Measurements from ENCODE around the gene SMAP2. TPM values are rescaled to one million over a fixed set of nuclear protein-coding genes. Genes with fewer than 3 reads are reported as not detected.

SMAP2 gene
- polyA plus RNA-seq, 1 donor = 15.1 TPM

DNA sequence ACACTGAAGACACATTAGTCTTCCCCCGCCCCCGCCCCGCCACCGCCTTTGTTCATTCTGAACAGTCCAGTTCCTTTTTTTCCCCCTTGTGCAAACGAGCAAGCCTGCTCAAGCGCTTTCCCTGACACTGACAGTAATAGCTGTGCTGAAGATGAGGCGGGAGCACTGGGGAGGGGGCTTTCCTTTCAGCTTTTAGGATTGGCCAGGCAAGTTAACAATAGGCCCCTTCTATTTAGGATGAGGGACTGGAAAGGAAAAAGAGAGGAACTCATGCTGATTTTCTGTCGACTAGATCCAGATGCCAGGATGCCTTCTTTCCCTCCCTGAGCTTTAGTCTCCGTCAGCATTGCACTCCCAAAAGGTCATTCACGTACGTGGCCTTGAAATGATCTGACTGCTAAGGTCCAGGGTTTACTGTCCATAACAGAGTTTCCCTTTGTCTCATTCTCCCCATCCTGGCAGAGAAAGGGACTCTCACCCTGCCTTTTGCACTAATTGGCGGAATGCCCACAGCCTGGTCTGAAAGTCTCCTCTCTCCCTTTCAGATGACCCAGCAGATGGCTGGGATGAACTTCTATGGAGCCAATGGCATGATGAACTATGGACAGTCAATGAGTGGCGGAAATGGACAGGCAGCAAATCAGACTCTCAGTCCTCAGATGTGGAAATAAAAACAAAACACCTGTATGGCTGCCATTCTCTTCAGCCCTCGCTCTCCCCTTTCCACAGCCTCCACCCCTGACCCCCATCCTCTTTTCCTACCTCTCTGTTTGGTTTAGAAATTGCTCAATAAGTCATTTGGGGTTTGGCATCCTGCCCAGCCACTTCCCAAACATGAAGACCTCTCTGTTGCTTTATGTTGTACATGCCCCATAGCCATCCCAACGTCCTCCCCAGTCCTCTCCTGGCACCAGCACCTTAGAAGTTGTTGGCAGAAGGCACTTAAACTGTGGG, 48.2 kb downstream of the SMAP2 start:
- DNase-seq (ENCODE audit: low read depth) = no peak

DNA sequence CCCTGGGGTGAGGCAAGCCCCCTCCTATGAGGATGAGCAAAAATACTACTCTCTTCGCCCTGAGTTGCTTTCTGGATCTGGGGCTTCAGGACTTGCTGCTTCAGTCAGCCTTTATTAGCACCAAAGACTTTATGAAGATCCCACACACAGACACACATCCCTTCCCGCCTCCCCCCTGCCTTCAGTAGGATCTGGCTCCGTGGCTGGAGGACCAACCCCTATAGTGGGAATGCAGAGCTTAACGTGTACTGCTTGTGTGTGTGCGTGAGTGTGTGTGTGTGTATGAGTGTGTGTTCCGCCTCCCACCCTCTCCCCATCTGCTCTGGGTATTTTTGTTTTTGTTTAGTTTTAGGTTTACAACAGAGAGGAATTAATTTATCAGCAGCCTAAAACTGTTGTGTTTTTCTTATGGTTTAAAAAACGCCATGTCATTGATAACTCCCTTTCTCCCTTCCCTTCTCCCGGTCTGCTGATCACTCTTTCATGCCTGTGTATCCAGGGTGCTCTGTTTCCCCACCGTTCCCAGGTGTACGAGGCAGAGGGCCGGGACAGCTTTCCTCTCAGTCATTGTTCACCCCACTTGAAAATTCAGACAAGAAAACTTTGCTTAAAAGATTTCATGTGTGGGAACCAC, 49.2 kb downstream of the SMAP2 start:
- DNase-seq (ENCODE audit: low read depth) = no peak

DNA sequence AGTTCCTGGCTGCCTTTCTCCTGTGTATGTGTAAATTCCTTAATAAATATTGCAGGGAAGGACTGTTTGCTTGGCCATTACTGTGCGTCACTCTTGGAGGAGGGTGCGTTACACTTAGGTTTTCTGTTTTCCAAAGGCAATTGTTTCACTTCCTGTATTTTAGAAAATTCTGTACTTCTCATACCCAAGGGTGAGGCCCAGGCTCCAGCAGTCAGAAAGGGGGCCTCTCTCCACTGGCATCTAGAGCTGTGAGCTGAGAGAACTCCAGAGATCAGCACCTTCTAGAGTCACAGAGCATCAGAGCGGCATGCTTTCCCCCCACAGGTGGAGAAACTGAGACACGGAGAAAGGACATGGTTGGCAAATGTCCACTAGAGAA, 49.7 kb downstream of the SMAP2 start:
- DNase-seq (ENCODE audit: low read depth) = no peak

DNA sequence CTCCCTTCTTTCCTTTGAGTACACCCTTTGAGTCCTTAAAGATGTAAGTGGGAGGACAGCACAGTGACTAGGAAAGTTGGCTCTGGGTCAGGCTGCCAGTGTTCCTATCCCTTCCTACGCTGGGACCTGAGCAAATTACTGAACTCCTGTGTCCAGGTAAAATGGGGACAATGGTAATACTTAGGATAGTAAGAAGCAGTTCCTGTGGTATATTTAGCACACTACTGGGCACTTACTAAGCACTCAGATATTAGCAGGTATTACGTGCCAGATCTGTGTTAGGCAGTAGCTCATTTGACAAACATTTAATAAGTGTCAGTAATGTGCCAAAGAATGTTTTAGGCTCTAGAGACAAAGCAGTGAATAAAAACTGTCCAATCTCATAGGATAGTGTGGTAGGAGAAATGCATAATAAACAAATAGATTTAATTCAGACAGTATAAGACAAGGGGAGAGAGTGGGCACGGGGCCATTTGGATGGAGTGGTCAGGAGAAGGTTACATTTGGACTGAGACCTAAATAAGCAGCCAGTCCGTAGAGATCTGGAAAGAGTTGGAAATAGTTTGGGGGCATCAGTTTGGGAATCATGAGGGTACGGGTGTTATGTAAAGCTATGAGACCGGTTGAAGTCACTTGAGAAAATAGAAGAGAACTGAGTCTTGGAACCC, 50.6 kb downstream of the SMAP2 start:
- no peak for DNase-seq (ENCODE audit: low read depth)

DNA sequence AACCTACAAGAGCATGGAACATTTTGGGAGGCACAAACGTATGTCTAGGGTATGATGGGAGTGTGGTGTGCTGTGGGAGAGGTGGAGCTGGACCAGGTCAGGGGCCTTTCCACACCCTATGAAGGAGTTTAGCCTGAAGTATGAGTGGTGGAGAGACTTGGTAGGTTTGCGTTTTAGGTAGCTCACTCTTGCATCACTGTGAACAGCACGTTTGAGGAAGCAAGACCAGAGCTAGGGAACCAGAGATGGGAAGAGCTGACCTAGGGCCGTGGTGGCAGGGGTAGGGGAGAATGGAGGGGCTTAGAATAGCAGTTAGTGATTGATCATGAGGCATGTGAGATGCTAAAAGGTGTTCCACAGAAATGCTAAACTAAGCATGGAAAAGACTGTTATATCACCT, 51.7 kb downstream of the SMAP2 start:
- DNase-seq (ENCODE audit: low read depth) = no peak

DNA sequence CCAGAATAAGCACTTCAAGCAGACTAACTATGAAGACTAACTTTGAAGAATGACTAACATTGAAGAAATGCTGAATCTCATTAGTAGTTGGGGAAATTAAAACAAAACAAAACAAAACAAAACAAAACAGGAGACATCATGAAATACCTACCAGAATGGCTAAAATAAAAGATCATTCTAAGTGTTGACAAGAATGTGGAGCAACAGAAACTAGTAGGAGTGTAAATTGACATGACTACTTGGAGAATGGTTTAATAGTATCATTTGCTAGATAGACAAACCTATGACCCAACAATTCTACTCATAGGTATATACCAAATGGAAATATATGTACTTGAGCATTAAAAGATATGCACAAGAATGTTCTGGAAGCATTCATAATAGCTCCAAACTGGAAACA, 57.9 kb downstream of the SMAP2 start:
- DNase-seq (ENCODE audit: low read depth) = no peak

DNA sequence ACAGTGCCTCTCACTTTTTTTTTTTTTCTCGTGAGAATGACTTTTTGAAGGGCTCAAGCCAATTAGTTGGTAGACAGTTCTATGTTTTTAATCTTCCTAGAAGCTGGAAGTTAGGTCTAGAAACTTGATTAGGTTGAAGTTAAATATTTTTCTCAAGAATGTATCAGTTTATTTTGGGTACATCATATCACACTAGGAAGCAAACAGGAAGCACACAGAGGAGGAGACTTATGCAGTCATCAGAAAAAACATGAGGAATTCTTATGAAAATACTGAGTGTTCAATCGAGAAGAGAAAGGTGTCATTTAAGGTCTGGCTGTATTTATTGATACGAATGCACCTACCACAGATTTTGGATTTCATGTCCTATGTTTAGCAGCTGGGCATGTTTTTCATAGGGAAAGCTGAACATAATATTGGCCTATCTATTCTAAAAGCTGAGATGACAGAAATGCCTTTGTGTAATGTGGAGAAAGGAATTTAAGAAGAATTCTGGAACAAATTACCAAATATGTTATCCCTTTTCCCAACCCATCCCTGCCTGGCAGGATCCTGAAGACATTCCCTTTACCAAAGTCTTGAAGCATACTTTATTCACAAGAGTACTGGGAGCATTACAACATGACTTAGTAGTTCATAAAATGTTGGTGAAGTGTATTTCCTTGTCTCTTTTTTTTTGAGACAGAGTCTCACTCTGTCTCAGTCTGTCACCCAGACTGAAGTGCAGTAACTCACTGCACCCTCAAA, 59.3 kb downstream of the SMAP2 start:
- no peak for DNase-seq (ENCODE audit: low read depth)

DNA sequence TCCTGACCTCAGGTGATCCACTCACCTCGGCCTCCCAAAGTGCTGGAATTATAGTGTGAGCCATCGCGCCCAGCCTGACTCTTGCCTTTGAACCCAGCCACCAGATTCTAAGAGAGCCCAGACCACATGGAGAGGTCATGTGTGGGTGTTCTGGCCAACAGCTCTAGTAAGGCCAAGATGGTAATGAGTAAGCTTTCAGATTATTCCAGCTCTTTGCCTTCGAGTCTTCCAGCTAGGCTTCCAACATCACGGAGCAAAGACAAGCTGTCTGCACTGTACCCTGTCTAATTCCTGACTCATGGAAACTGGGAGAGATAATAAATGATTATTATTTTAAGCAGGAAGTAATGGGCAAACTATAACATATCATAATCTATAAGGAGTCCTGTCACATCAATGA, 61.9 kb downstream of the SMAP2 start:
- DNase-seq (ENCODE audit: low read depth) = no peak

DNA sequence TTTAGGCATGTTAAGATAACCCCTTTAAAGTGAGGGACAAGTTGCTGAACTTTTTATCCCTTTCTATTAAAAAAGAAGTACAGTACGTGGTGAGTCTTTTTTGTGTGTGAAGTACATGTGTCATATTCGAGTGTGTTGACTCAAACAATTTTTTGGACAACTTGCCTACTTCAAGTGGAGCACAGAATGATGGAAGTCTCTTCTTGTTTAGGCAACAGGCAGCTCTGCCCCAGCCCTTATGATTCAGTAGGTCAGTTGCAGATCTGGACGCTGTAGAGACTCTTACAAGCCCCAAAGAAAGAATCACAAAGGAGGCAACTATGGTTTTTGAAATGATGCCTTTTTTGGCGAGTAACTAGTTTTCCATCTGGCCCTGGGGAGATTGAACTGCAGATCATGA, 62.3 kb downstream of the SMAP2 start:
- DNase-seq (ENCODE audit: low read depth) = no peak

DNA sequence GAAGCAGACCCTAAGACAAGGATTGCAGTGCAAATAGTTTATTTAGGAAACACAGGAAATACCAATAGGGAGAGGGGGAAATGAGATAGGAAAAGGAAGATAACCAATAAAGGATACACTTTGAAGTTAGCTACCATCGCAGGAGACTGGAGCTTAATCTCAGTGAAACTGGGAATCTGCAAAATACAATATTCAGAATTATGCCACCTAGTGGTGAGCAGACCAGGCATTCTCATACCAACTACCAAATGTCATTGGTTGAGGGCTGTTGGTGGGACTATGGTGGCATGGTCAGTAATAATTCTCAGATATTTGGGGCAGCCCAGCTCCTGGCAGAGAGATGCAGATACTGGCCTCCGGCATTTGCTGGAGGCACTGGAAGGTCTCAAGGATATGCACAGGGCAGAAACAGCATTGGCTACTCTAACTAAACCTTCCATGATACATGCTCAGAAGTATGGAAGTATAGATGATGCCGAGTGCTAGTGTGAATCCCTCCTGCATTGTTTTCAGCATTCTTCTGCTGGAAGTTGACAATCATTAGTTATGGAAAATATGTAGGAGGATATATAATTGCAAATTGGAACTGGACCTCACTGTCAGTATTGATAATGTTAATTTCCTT, 65.0 kb downstream of the SMAP2 start:
- DNase-seq (ENCODE audit: low read depth) = no peak

DNA sequence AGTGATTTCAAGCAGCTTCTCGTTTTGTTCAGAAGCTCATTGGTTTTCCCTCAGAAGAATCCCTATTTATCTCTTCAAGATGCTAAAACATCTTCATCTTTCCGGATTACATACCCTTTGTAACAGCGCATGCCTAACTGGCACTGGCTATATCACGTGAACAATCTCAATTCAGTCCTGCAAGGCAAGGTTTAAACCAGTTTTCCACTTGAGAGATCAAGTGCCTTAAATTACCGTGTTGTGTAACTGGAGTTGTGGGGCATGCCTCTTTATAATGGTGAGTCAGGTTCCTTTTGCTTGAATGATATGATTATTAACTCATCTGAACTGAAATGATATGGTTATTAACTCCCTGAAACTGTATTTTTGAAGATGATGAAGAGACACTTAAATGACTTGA, 65.7 kb downstream of the SMAP2 start:
- DNase-seq (ENCODE audit: low read depth) = no peak

DNA sequence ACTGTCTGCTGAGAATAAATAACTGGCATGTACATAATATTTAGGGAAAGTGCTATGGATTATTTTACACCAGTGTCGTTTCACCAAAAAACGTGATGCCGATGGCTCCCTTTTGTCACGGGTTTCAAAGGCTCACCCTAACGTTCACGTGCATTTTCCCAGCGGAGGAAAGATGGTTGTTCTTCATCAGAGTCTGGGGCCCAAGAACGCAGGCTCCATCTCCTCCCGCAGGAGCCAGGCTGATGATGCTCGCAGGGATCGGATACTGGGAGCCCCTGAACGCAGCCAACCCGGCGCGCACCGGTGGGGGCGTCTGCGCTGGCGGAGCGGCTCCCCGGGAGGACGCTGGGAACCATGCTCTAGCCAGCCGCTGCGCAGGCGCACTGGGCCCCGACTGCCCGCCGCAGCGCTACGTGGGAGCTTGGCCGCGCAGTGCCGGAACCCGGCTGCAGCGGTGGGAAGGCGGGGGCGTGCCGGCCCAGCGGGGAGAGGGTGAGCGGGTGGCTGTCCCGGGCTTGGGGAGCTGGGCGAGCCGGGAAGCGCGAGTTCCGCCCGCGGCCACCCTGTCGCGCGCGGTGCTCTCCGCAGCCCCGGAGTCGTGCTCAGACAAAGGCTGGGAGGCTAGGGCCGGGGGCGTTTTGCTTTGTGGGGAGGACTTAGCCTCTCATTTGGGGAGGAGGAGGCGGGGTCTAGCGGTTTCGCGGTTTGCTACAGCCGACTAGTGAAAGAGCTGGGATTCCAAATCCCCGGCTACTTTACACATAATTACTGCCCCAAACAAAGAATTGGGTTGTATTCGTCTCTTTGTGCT, 76.4 kb downstream of the SMAP2 start, which contains the start of gene ZFP69B:
ZFP69B (plus strand) TSS at position 793 of the 811 bp plus-strand sequence. CDS start 486 bp downstream, outside the sequence.
- peak; percentile 54 for DNase-seq (ENCODE audit: low read depth)

DNA sequence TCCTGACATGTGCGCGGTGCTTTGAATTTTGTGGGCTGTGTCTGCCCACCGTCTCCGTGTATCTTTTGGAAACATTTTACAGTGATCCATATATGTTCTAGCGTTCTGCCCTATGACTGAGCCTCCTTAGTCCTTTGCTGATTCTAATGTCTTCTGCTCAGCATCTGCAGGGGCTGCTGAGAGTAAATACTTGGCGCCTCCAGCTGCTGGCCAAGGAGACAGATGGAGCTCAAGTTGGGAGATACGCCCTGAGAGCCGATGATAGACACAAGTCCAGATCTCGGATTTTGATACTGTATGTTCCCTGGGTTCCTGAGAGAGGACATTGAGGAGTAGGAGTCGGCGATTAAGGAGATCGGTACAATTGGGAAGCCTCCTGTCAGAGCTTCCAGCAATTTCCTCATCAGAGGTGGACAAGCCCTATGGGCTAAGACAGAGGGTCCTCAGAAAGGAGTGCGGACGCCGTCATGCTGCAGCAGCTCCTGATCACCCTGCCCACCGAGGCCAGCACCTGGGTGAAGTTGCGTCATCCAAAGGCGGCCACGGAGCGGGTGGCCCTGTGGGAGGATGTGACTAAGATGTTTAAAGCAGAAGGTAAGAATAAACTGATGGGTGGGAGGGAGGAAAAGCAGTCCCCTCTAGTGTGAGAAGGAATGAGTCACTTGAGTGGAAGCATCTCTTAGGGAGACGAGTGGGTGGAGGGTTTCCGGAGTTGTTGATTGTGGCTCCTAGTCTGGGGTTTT, 77.1 kb downstream of the SMAP2 start:
- DNase-seq (ENCODE audit: low read depth) = peak; percentile 9

DNA sequence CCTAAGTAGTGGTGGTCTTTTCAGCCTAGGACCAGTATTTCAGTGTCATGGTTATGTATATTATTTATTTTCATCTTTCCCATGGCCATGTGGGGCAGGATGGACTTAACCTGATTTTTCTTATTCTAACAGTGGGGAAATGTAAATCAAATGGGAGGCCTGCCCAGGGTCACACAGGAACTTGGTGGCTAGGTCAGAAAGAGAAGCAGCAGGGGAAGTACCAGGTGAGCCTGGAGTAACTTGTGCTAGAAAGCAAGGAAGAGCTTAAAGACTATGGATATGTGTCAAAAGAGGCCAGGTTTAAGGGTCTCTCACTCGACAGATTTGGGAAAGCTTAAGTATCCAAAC, 77.7 kb downstream of the SMAP2 start:
- DNase-seq (ENCODE audit: low read depth) = no peak

DNA sequence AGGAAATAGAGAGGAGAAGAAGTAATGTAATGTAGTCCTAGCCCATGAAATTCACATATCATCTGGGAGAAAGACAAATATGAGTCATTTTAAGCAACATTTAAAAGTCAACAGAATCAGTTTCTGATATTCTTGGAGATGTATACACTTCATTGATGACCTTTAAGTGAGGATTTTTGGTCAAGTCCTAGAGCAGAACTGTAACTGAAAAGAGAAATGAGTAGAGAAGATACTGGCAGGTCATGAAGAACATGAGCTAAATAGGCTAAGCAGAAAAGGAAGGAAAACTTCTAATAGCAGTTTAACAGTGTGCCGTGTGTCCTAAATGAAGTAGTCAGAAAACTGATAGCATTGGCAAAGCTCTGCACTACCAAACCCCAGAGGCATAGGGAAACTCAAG, 81.3 kb downstream of the SMAP2 start:
- DNase-seq (ENCODE audit: low read depth) = no peak

DNA sequence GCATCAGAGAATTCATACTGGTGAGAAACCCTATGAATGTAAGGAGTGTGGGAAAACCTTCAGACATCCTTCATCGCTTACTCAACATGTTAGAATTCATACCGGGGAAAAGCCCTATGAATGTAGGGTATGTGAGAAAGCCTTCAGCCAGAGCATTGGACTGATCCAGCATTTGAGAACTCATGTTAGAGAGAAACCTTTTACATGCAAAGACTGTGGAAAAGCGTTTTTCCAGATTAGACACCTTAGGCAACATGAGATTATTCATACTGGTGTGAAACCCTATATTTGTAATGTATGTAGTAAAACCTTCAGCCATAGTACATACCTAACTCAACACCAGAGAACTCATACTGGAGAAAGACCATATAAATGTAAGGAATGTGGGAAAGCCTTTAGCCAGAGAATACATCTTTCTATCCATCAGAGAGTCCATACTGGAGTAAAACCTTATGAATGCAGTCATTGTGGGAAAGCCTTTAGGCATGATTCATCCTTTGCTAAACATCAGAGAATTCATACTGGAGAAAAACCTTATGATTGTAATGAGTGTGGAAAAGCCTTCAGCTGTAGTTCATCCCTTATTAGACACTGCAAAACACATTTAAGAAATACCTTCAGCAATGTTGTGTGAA, 89.5 kb downstream of the SMAP2 start:
- DNase-seq (ENCODE audit: low read depth) = no peak

DNA sequence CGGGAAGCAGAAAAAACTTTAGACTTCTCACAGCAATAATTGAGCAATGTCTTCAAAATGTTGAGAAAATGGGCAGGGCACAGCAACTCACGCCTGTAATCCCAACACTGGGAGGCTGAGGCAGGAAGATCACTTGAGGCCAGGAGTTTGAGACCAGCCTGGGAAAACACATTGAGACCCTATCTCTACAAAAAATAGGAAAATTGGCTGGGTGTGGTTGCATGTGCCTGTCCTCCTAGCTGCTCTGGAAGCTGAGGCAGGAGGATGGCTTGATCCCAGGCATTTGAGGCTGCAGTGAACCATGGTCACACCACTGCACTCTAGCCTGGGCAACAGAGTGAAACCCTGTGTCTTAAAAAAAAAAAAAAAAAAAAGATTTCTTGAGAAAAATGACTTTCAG, 95.8 kb downstream of the SMAP2 start:
- no peak for DNase-seq (ENCODE audit: low read depth)
